GM19452 (cell line): ENCODE measurements around the gene MT1E.
"Not testable (repeated sequence)": the region's sequence is repeated elsewhere in the genome, so short reads cannot be mapped to it uniquely, and the experiment has no call there.

Experiments used
- ATAC-seq: cut with Tn5 transposase; IDR thresholded peaks from one replicate; pipeline ENCODE4 v1.9.1; 2021; ENCODE audit not compliant: unreplicated experiment

MT1E gene

DNA sequence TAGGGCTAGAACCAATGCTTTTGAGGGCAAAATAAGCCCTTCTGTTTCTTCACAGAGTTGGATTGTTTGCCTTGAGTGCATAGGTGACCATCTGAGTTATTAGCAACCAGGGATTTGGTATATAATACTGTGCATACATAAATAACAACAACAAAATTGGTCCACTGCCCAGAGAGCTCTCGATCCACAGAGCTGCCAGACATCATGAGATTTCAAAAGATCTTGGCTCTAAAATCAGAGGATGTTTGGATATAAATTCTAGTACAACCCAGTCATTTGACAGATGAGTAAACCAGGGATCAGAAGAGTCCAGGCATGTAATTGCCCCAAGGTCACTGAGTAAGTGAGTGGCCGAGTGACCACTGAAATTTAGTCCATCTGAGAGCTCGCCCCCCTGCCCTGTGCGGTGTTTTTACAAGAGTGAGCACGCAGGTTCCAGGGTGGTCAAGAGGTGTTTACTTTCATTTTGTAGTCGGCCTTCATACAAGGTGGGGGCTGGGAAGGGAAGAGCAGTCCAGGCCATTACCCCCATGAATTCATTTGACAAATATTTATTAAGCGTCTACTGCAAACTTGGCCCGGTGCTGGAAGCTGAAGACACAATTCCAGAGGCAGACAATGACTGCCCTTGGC lies 19.0 kb upstream of the MT1E start:
- no peak for ATAC-seq

- no peak for ATAC-seq
These were observed 18.4 kb upstream of the MT1E start for GRCh38 chr16:56607109-56607618.

DNA sequence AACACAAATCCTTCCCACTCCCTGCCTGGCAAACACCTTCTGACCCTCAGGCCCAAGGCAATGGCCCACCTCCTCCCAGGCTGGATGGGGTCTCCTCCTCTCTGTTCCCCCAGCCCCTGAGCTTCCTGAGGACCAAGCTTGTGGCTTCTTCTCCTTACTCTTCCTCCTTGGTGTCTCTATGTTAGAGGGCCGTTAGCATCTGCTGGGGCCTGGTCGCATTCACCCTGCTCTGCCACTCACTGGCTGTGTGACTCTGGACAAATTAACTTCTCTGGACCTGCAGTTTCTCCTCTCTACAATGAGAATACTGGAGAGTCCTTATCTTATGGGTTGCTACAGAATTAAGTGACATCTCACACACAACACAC lies 17.9 kb upstream of the MT1E start:
- ATAC-seq = no peak

GRCh38 chr16:56608043-56608875 lies 17.3 kb upstream of the MT1E start, which contains the start of gene MT2A:
TSS of gene MT2A (plus strand) at chr16:56608584. CDS start at chr16:56608656, 72 bp downstream.
- ATAC-seq = peak; percentile 85

GRCh38 chr16:56608876-56609462 lies 16.6 kb upstream of the MT1E start:
- no peak for ATAC-seq

DNA sequence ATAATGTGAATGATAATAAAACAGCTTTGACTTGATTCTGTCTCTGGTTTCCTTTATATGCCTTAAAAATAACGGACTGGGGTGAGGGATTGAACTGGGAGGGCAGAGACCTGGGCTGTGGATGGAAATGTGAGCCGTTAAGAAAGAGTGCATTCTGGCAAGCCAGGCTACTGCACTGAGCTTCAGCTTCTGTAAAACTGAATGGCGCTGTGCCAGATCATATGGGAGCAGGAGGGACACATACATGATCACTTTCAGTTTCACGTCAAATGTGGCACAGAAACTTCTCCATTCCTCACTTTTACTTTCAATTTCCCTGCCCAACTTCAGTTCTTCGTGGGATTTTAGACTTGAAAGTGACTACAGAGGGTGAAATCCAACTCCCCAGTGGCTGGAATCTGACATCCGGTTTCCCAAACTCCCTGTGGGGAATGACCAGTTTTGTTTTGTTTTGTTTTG lies 16.1 kb upstream of the MT1E start:
- ATAC-seq = peak; percentile 50

DNA sequence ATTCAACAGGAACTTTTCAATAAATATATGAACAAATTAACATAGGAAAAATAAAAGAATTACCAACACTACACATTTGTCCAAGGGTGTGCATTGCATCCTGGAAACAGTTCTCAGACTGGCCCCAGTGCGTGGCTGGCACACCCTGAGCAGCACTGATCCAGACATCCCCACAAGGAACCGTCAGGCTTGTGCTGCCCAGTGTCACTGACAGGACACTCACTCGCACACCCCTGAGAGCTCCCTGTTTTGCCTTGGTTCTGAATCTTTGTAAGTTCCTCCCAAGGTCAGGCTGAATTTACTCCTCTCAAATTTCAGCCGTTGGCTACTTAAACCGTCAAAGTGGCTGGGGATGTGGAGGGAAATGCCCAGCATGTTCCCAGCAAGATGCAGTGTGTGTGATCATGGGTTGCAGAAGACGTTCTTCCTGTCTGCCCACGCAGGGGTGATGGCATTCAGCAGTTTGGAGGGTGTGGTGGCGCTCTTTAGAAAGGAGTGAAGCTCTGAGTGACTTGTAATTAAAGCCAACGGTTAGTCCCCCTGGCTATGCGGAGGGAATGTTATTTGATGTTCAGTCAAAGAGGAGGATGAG lies 15.5 kb upstream of the MT1E start:
- no peak for ATAC-seq

DNA sequence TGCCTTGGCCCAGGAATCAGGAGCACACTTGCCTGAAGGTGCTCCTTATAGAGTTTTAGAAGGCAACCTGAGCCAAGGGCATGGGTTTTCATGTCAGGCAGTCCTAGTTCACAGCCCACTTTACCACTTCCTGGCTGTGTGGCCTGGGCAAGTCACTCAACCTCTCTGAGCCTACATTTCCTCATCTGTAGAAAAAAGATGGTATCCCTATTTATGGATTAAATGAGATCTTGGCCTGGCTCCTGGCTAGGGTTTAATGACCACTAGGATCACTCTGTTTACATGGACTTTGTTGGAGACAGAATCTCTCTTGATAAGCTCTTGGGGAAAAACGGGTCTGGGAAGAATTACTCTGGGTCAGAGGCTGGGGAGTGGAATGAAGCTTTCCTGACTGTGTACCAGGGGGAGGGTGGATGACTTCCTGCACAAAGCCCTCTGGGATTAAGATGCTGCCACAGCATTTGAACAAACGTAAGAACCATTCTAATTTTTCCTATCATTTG lies 14.9 kb upstream of the MT1E start:
- ATAC-seq = no peak

GRCh38 chr16:56611281-56611833 lies 14.2 kb upstream of the MT1E start:
- no peak for ATAC-seq

DNA sequence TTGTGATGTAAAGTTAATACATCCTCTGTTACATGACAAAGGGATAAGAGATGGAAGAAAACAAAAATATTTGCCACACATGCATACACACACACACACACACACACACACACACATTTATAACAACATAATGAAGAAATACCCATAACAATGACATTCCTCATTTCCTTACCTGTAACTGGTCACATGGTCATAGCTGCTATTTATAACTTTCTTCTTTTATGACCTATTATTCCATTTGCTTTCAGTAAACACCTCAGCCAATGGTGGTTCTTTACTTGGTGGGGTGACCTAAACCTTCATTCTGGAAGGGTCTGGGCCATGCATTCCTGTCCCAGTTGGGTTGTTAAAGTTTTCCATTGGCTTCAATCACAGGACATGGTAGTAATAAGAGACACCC lies 11.9 kb upstream of the MT1E start:
- ATAC-seq = no peak

DNA sequence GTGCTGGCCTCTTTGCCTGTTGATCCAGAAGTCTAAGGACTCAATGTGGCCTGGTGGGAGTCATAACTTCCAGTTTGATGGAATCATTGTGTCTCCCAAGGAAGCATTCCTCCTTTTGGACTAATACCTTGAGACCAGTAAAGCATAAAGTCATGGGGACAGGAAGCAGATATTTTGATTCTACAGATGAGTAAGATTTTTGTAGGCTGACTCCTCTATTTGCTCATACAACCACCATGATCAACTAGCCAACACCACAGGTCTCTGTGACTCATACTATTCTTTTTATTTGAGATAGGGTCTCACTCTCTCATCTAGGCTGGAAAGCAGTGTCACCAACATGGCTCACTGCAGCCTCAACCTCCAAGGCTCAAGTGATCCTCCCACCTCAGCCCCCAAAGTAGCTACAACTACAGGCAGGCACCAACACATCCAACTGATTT lies 11.0 kb upstream of the MT1E start:
- no peak for ATAC-seq

GRCh38 chr16:56615353-56615752 lies 10.2 kb upstream of the MT1E start:
- ATAC-seq = no peak

- no peak for ATAC-seq
These were observed 8.9 kb upstream of the MT1E start for GRCh38 chr16:56616608-56617211.

GRCh38 chr16:56617212-56618085 lies 8.1 kb upstream of the MT1E start:
- no peak for ATAC-seq

DNA sequence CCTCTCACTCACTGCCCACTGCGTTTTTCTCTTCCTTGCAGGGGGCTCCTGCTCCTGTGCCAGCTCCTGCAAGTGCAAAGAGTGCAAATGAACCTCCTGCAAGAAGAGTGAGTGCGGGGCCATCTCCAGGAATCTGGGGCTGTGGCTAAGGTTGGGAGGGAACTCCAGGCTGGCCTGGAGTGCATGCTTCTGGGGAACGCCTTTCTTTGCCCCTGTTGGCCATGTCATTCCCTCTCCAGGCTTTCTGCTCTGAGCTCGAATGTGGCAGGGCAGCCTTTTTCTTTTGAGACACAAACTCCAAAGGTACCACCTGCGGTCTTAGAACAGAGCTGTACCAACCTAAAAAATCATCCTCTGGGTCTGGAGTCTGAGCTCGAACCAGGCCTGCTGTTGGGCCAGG lies 7.4 kb upstream of the MT1E start:
- no peak for ATAC-seq

DNA sequence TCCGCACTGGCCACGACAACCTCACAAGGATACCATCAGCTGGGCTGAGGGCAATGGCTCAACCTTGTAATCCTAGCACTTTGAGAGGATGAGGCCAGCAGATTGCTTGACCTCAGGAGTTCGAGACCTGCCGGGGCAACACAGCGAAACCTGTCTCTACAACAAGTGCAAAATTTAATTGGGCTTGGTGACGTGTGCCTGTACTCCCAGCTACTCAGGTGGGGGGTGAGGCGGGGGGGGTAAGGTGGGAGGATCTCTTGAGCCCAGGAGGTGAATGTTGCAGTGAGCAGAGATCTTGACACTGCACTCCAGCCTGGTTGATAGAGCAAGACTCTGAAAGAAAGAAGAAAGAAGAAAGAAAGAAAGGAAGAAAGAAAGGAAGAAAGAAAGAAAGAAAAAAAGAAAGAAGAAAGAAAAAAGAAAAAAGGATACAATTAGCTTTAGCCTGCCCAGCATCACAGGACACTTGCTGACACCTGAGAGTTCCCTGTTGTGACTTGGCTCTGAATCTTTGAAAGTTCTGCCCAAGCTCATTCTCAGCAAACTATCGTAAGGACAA lies 5.2 kb upstream of the MT1E start:
- no peak for ATAC-seq

- ATAC-seq = not testable (repeated sequence)
These were observed 3.7 kb upstream of the MT1E start for GRCh38 chr16:56621665-56622445.

DNA sequence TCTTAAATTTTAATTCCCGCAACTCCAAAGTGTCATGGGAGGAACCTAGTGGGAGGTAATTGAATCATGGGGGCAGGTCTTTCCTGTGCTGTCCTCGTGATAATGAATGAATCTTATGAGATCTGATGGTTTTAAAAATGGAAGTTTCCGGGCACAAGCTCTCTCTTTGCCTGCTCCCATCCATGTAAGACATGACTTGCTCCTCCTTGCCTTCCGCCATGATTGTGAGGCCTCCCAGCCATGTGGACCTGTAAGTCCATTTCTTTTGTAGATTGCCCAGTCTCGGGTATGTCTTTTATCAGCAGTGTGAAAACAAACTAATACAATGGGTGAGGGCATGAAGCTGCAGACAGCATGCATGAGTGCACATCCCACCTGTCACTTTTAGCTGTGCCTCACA lies 2.4 kb upstream of the MT1E start:
- not testable (repeated sequence) for ATAC-seq
